CD4-positive, CD25-positive, alpha-beta regulatory T cell (primary cell): ENCODE measurements around the gene CALML3. TPM values are rescaled to one million over a fixed set of nuclear protein-coding genes. Genes with fewer than 3 reads are reported as not detected.

Experiments
- ATAC-seq, 2 donors: fragments of 150-1000 bp; cut with Tn5 transposase; one replicate each; pipeline ENCODE4 v1.10.0; 2021; ENCODE audit warnings: low read depth in 2 of 2, moderate number of reproducible peaks in 2 of 2, moderate library complexity in 1 of 2
- DNase-seq, 3 donors: peaks; one replicate each; pipeline versions ENCODE4 v3.0.0 to v3.0.0-alpha.2; 2012 to 2022; ENCODE audit warnings: mixed read lengths in 1 of 3
- H3K27ac ChIP-seq: one replicate; pipeline ENCODE4 v1.7.0; 2013; ENCODE audit warnings: mild to moderate bottlenecking, low read length; ENCODE audit not compliant: insufficient read depth, poor library complexity, severe bottlenecking
- H3K27me3 ChIP-seq: one replicate; pipeline ENCODE4 v1.7.0; 2013; ENCODE audit warnings: low read length; ENCODE audit not compliant: control insufficient read depth, insufficient read depth
- H3K36me3 ChIP-seq: one replicate; pipeline ENCODE4 v1.7.0; 2013; ENCODE audit warnings: mild to moderate bottlenecking, low read length, moderate library complexity; ENCODE audit not compliant: control insufficient read depth, insufficient read depth
- H3K4me1 ChIP-seq: 2 replicates; pipeline ENCODE4 v1.7.0; 2013; ENCODE audit warnings: mild to moderate bottlenecking, low read length; ENCODE audit not compliant: insufficient read depth, control insufficient read depth, poor library complexity, severe bottlenecking
- H3K4me3 ChIP-seq: one replicate; pipeline ENCODE4 v1.7.0; 2013; ENCODE audit warnings: low read depth, mild to moderate bottlenecking, low read length, moderate library complexity
- H3K9me3 ChIP-seq, 2 experiments: 1 replicate in 1 of 2; 2 replicates in 1 of 2; pipeline ENCODE4 v1.7.0; 2013; ENCODE audit warnings: low read length in 2 of 2, mild to moderate bottlenecking in 1 of 2, moderate library complexity in 1 of 2; ENCODE audit not compliant: control insufficient read depth in 2 of 2
- H3K27ac Mint-ChIP-seq, 3 donors: one replicate each; pipeline ENCODE4 v1.8.0; 2020 to 2022; ENCODE audit warnings: mild to moderate bottlenecking in 3 of 3, mixed read lengths in 3 of 3, moderate library complexity in 2 of 3
- H3K27me3 Mint-ChIP-seq: one replicate; pipeline ENCODE4 v1.8.0; 2022; ENCODE audit warnings: mild to moderate bottlenecking, mixed read lengths
- H3K36me3 Mint-ChIP-seq: one replicate; pipeline ENCODE4 v1.8.0; 2020; ENCODE audit warnings: mixed read lengths
- H3K4me1 Mint-ChIP-seq, 4 donors: one replicate each; pipeline ENCODE4 v1.8.0; 2020 to 2022; ENCODE audit warnings: mixed read lengths in 4 of 4, mild to moderate bottlenecking in 1 of 4
- H3K4me3 Mint-ChIP-seq, 4 donors: one replicate each; pipeline ENCODE4 v1.8.0; 2020 to 2022; ENCODE audit warnings: mild to moderate bottlenecking in 4 of 4, mixed read lengths in 4 of 4, moderate library complexity in 3 of 4
- H3K9me3 Mint-ChIP-seq, 7 donors: one replicate each; pipeline ENCODE4 v1.8.0; 2020 to 2022; ENCODE audit warnings: mixed read lengths in 7 of 7, mild to moderate bottlenecking in 3 of 7, moderate library complexity in 2 of 7
- polyA plus RNA-seq, 4 donors: library from polyadenylated mRNA; unstranded; fragments of 300-500 nt; fragmentation: Illumina TruSeq; gene quantifications; one replicate each; pipeline ENCODE4 v1.2.3, GENCODE V29; 2021
- total RNA-seq: library from RNA; stranded (reverse); gene quantifications from one replicate; pipeline ENCODE4 v1.2.3, GENCODE V29; 2022

Gene CALML3
- total and polyA plus RNA-seq, 5 donors from 2014 or later, result not detected

DNA sequence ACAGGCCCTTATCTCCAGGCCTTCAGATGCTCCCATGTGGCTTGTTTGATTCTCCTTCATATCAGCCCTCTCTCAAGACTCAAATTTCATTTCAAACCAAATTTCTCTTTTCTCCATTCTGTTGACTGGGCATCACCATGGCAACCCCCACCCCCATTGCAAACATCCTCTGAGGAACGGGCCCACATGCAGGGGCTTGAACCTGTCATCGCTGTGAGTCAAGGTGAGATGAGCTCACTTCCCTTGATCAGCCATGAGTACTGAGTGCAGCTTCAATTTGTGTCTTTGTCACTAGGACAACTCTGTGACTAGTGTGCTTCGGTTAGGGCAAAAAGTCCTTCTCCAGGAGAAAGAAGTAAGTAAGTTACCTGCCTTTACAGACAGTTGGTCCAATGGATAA, 41.9 kb downstream of the CALML3 start:
- peaks cover 28% of the 10 kb centered on the region for H3K4me1 ChIP-seq
- peaks cover 7% of the 10 kb centered on the region for H3K36me3 Mint-ChIP-seq
- H3K4me3 ChIP-seq, result no peak overlapping the region
- H3K27me3 Mint-ChIP-seq, result peaks cover 9% of the 10 kb centered on the region
- H3K4me1 Mint-ChIP-seq, result peaks cover 0 to 42% (median 16%) of the 10 kb centered on the region in 4 donors
- peaks cover 0 to 6% (median 0%) of the 10 kb centered on the region in 7 donors for H3K9me3 Mint-ChIP-seq
- H3K27ac ChIP-seq, result no peak overlapping the region
- no peaks in the 10 kb centered on the region for H3K27me3 ChIP-seq
- no peaks in the 10 kb centered on the region for H3K9me3 ChIP-seq
- peak overlapping the region in 2 of 3 donors; percentile 71 for H3K27ac Mint-ChIP-seq
- no peak for DNase-seq
- H3K36me3 ChIP-seq, result no peaks in the 10 kb centered on the region
- no peak for ATAC-seq
- H3K4me3 Mint-ChIP-seq, result peak overlapping the region in 3 of 4 donors; percentile 29 to 59 (median 46)

DNA sequence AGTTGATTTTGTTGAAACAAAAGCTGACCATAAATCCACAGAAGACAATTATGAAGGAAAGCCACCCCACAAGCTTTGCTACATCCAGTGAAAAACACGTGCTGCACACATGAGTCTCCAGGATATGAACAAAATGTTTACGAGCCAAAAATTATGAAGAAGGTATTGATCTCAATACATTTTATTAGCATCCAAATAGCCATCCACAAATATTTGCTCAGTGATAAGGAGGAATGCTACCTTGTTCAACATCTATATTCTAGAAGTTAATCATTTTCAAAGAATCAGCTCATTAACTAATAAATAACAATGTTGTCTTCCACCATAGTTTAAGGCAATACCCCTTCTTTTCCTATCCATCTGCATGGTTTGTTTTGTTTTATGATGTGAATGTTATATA, 42.7 kb downstream of the CALML3 start:
- Histone ChIP-seq H3K4me3 (no peak overlapping the region), H3K9me3 (no peaks in the 10 kb centered on the region), H3K27ac (no peak overlapping the region), H3K27me3 (no peaks in the 10 kb centered on the region), H3K36me3 (no peaks in the 10 kb centered on the region), H3K4me1 (peaks cover 28% of the 10 kb centered on the region)
- H3K27me3 Mint-ChIP-seq, result peaks cover 7% of the 10 kb centered on the region
- no peak overlapping the region for H3K4me3 Mint-ChIP-seq
- ATAC-seq (no peak), DNase-seq (no peak)
- peaks cover 7% of the 10 kb centered on the region for H3K36me3 Mint-ChIP-seq
- H3K27ac Mint-ChIP-seq, result no peak overlapping the region
- peaks cover 0 to 39% (median 16%) of the 10 kb centered on the region in 4 donors for H3K4me1 Mint-ChIP-seq
- H3K9me3 Mint-ChIP-seq, result peaks cover 0 to 6% (median 0%) of the 10 kb centered on the region in 7 donors

DNA sequence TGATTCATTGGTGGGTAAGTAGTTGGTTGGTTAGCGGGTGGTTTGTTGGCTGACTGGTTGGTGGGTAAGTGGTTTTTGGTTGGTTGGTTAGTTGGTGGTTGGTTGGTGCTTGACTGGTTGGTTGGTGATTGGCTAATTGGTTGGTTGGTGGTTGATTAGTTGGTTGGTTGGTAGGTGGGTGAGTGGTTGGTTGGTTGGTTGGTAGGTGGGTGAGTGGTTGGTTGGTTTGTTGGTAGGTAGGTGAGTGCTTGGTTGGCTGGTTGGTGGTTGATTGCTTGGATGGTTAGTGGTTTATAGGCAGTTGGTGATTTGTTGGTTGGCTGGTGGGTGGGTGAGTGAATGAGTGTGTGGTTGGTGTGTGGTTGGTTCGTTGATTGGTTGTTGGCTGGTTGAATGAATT, 44.2 kb downstream of the CALML3 start:
- H3K4me1 Mint-ChIP-seq, result peaks cover 0 to 29% (median 14%) of the 10 kb centered on the region in 4 donors
- ATAC-seq, result no peak
- Histone ChIP-seq H3K9me3 (no peaks in the 10 kb centered on the region), H3K27me3 (no peaks in the 10 kb centered on the region), H3K4me1 (peaks cover 21% of the 10 kb centered on the region), H3K4me3 (no peak overlapping the region), H3K27ac (no peak overlapping the region), H3K36me3 (no peaks in the 10 kb centered on the region)
- DNase-seq, result no peak
- H3K36me3 Mint-ChIP-seq, result peaks cover 7% of the 10 kb centered on the region
- H3K4me3 Mint-ChIP-seq, result no peak overlapping the region
- peaks cover 0 to 6% (median 0%) of the 10 kb centered on the region in 7 donors for H3K9me3 Mint-ChIP-seq
- H3K27ac Mint-ChIP-seq, result peak overlapping the region in 1 of 3 donors; percentile 93
- H3K27me3 Mint-ChIP-seq, result peaks cover 4% of the 10 kb centered on the region

DNA sequence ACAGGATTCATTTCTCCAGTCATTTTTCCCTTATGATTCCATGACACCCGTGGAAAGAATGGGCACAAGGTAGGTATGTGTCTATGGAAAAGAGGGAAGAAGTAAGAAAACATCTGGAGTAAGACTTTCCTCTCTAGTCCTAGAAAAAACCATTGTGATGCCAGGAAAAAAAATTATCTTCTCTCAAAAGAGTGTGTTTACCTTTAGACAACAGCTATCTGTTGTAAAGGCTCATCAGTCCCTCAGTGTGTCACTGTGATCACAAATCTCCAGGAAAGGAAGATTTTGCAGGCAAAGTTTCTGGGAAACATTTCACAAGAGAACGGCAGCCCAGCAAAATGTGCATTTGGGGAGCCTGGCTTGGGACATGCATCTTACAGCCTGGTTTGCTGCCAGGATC, 44.8 kb downstream of the CALML3 start:
- H3K27me3 Mint-ChIP-seq, result peaks cover 4% of the 10 kb centered on the region
- Histone ChIP-seq H3K36me3 (no peaks in the 10 kb centered on the region), H3K4me1 (peaks cover 16% of the 10 kb centered on the region), H3K27me3 (no peaks in the 10 kb centered on the region), H3K9me3 (no peaks in the 10 kb centered on the region), H3K4me3 (no peak overlapping the region), H3K27ac (no peak overlapping the region)
- peaks cover 7% of the 10 kb centered on the region for H3K36me3 Mint-ChIP-seq
- H3K4me1 Mint-ChIP-seq, result peaks cover 0 to 23% (median 11%) of the 10 kb centered on the region in 4 donors
- DNase-seq, result no peak
- H3K9me3 Mint-ChIP-seq, result peaks cover 0 to 6% (median 0%) of the 10 kb centered on the region in 7 donors
- ATAC-seq, result no peak
- no peak overlapping the region for H3K27ac Mint-ChIP-seq
- no peak overlapping the region for H3K4me3 Mint-ChIP-seq

DNA sequence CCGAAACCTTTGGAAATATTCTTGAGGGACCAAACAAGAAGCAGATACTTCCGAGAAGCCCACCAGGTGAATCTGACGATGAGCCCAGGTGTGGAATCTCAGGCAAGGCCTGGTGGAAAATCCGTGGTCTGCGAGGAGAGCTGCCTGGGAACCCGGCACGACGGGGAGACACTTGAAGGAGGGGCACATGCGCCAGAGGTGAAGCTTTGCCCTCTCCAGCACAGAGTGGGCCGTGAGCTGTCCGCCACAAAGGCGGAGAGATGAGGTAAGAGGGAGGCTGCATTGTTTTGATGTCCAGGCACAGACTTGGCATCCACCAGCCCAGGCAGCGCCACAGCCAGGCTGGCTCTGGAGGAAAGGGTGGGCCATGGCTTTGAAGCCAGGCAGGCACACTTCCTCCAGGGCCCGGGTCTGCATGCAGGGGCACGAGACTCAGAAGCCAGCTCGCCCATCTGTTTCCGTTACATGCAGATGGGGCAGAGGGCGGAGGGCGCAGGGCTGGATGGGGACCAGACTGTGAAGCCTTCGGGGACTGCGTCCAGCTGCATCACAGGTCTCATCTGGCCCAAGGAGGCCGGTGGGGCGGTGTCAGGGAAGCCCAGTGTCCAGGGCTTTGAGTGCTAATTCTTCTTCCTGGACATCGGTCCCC, 45.4 kb downstream of the CALML3 start:
- H3K4me3 Mint-ChIP-seq, result no peak overlapping the region
- H3K4me1 ChIP-seq, result peaks cover 12% of the 10 kb centered on the region

DNA sequence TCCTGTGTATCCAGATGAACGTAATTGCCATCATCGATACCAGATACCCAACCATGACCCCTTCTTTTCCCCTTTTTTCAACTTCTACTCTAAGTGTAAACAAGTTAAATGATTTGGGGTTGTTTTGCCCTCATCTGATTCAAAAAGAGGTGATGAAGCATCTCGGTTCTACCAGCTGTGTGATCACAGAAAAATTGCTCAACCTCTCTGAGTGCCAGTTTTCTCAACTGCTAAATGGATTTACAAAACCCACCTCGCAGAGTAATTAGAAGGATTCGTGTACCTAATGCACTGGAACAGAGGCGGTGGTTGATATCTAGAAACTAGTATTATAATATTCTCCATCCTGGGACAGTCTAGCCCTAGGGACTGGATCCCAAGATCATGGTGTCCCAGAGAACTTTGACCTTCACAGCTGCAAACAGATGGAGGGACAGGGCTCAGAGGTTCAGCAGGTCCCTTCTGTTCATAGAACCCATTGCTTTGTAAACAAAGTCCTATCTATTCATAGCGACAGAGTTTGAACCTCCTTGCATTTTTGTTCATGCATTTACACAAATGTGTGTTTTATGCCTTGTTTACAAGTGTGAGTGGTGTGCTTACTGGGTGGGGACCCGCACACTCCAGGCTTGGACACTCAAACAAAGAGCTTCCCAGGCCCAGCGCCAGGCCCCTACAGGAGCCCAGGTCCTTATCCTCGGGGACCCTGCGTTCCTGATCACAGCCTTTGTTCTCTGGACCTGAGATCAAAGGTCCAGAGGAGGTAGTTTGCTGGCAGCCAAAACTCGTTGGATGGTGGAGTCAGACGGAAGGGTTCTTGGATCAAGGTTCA, 46.4 kb downstream of the CALML3 start:
- ATAC-seq, result no peak
- Mint-ChIP-seq H3K27me3 (peaks cover 4% of the 10 kb centered on the region), H3K9me3 (peaks cover 0 to 2% (median 0%) of the 10 kb centered on the region in 7 donors), H3K36me3 (peaks cover 4% of the 10 kb centered on the region), H3K27ac (no peak overlapping the region), H3K4me1 (peaks cover 0 to 12% (median 5%) of the 10 kb centered on the region in 4 donors), H3K4me3 (no peak overlapping the region)
- Histone ChIP-seq H3K9me3 (no peaks in the 10 kb centered on the region), H3K4me1 (peaks cover 4% of the 10 kb centered on the region), H3K4me3 (no peak overlapping the region), H3K27me3 (no peaks in the 10 kb centered on the region), H3K36me3 (no peaks in the 10 kb centered on the region), H3K27ac (no peak overlapping the region)
- no peak for DNase-seq

More for the DNA sequence above, 45.4 kb downstream of the CALML3 start:
- Mint-ChIP-seq H3K9me3 (peaks cover 0 to 4% (median 0%) of the 10 kb centered on the region in 7 donors), H3K4me1 (peaks cover 0 to 18% (median 6%) of the 10 kb centered on the region in 4 donors), H3K27ac (no peak overlapping the region), H3K36me3 (peaks cover 5% of the 10 kb centered on the region), H3K27me3 (peaks cover 4% of the 10 kb centered on the region)
- DNase-seq, result no peak
- Histone ChIP-seq H3K36me3 (no peaks in the 10 kb centered on the region), H3K9me3 (no peaks in the 10 kb centered on the region), H3K27ac (no peak overlapping the region), H3K27me3 (no peaks in the 10 kb centered on the region), H3K4me3 (no peak overlapping the region)
- no peak for ATAC-seq

DNA sequence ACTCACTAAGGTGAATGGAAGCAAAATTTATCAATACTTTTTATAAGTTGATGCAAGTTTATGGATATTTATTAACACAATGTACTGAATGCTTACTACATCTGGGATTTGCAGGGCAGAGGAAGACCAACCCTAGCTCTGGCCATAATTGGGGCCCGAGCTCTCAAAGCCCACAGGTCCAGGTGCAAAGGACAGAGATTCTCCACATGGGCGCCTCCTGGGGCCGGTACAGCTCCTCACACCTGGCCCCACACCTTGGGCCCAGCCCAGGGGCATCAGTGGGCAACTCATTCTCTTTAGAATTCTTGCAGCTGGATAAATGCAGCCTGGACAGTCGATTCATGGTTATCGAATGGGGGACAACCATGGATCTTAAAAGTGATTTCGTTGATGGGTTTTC, 47.1 kb downstream of the CALML3 start:
- no peak for DNase-seq
- ATAC-seq, result no peak
- H3K4me1 ChIP-seq, result peaks cover 3% of the 10 kb centered on the region
- H3K27me3 ChIP-seq, result no peaks in the 10 kb centered on the region
- no peak overlapping the region for H3K4me3 Mint-ChIP-seq
- H3K4me1 Mint-ChIP-seq, result peaks cover 0 to 10% (median 3%) of the 10 kb centered on the region in 4 donors
- no peak overlapping the region for H3K4me3 ChIP-seq
- H3K9me3 Mint-ChIP-seq, result peaks cover 0 to 2% (median 0%) of the 10 kb centered on the region in 7 donors
- H3K36me3 Mint-ChIP-seq, result peaks cover 4% of the 10 kb centered on the region
- H3K27ac ChIP-seq, result no peak overlapping the region
- no peak overlapping the region for H3K27ac Mint-ChIP-seq
- H3K36me3 ChIP-seq, result no peaks in the 10 kb centered on the region
- H3K27me3 Mint-ChIP-seq, result peaks cover 4% of the 10 kb centered on the region
- no peaks in the 10 kb centered on the region for H3K9me3 ChIP-seq
